GM23248 (cell line): ENCODE data around the gene PRMT1. TPM values are rescaled to one million over a fixed set of nuclear protein-coding genes. Genes with fewer than 3 reads are reported as not detected.

ENCODE experiments used
- DNase-seq: peaks from one replicate; pipeline ENCODE4 v3.0.0-alpha.2; 2015
- H2AFZ ChIP-seq: fragments of 200-600 bp; sonication (generic); 2 replicates; pipeline ENCODE4 v1.6.1; 2016; ENCODE audit warnings: antibody characterized with exemption
- H3F3A ChIP-seq: fragments of 200-600 bp; sonication (generic); 2 replicates; pipeline ENCODE4 v1.6.1; 2016; ENCODE audit warnings: mild to moderate bottlenecking, antibody characterized with exemption, mixed run types; ENCODE audit not compliant: insufficient read depth
- H3K27ac ChIP-seq: fragments of 200-600 bp; sonication (generic); 2 replicates; pipeline ENCODE4 v1.5.1; 2016; ENCODE audit warnings: mild to moderate bottlenecking
- H3K27me3 ChIP-seq: fragments of 200-600 bp; sonication (generic); replicated peaks from 2 replicates; pipeline ENCODE4 v1.6.1; 2016; ENCODE audit warnings: mild to moderate bottlenecking; ENCODE audit not compliant: insufficient read depth
- H3K36me3 ChIP-seq: fragments of 200-600 bp; sonication (generic); 2 replicates; pipeline ENCODE4 v1.6.1; 2016; ENCODE audit warnings: low read depth, mild to moderate bottlenecking
- H3K4me1 ChIP-seq: fragments of 200-600 bp; sonication (generic); 2 replicates; pipeline ENCODE4 v1.6.1; 2016; ENCODE audit warnings: mild to moderate bottlenecking; ENCODE audit not compliant: insufficient read depth
- H3K4me2 ChIP-seq: fragments of 200-600 bp; sonication (generic); one replicate; pipeline ENCODE4 v1.6.1; 2016; ENCODE audit warnings: mild to moderate bottlenecking; ENCODE audit not compliant: unreplicated experiment
- H3K4me3 ChIP-seq: fragments of 200-600 bp; sonication (generic); 2 replicates; pipeline ENCODE4 v1.5.1; 2016; ENCODE audit warnings: mild to moderate bottlenecking
- H3K79me2 ChIP-seq: fragments of 200-600 bp; sonication (generic); 2 replicates; pipeline ENCODE4 v1.6.1; 2016; ENCODE audit warnings: mild to moderate bottlenecking; ENCODE audit not compliant: insufficient read depth
- H3K9ac ChIP-seq: fragments of 200-600 bp; sonication (generic); 2 replicates; pipeline ENCODE4 v1.6.1; 2016; ENCODE audit warnings: mild to moderate bottlenecking
- H3K9me2 ChIP-seq: fragments of 200-600 bp; sonication (generic); 2 replicates; pipeline ENCODE4 v1.6.1; 2016; ENCODE audit warnings: mixed run types, mild to moderate bottlenecking, moderate library complexity; ENCODE audit not compliant: insufficient read depth
- H3K9me3 ChIP-seq: fragments of 200-600 bp; sonication (generic); one replicate; pipeline ENCODE4 v1.6.1; 2017; ENCODE audit warnings: low read depth
- H4K20me1 ChIP-seq: fragments of 200-600 bp; sonication (generic); 2 replicates; pipeline ENCODE4 v1.6.0; 2016; ENCODE audit not compliant: insufficient read depth
- EZH2 ChIP-seq: fragments of 200-600 bp; sonication (generic); IDR thresholded peaks from 2 replicates; pipeline ENCODE4 v1.6.1; 2018; ENCODE audit warnings: antibody characterized with exemption, mild to moderate bottlenecking; ENCODE audit not compliant: insufficient read depth, poor library complexity, severe bottlenecking
- EZH2phosphoT487 ChIP-seq: fragments of 200-600 bp; sonication (generic); IDR thresholded peaks from 2 replicates; pipeline ENCODE4 v1.6.1; 2018; ENCODE audit warnings: antibody characterized with exemption, moderate library complexity, mild to moderate bottlenecking, low read depth; ENCODE audit not compliant: insufficient read depth
- WGBS, 2 experiments: methylation state at CpG; one replicate each; pipeline ENCODE4 v1.1.6; 2015 to 2017; ENCODE audit warnings: low lambda C conversion rate in 2 of 2, low coverage in 1 of 2; ENCODE audit errors: missing lambda C conversion rate in 2 of 2; 5-methylcytosine and 5-hydroxymethylcytosine counted together
- in situ Hi-C: fragments of 300-500 bp; cut with MboI; formaldehyde crosslinking; loops from 2 replicates; pipeline ENCODE4 v1.15.0; 2020
- polyA plus RNA-seq: library from polyadenylated mRNA; unstranded; fragments of >200 nt; fragmentation: Nextera tagmentation; extraction: Ambion mirVana; gene quantifications from 2 replicates; pipeline ENCODE4 v1.2.1, GENCODE V29; 2016
- total RNA-seq: library from RNA; depleted of rRNA; stranded (reverse); fragments of >200 nt; shearing (Covaris generic); gene quantifications from 2 replicates; pipeline ENCODE4 v1.2.3, GENCODE V29; 2014

Gene PRMT1
- total and polyA plus RNA-seq, 2 experiments from 2014 or later, result 164 to 192 TPM

DNA sequence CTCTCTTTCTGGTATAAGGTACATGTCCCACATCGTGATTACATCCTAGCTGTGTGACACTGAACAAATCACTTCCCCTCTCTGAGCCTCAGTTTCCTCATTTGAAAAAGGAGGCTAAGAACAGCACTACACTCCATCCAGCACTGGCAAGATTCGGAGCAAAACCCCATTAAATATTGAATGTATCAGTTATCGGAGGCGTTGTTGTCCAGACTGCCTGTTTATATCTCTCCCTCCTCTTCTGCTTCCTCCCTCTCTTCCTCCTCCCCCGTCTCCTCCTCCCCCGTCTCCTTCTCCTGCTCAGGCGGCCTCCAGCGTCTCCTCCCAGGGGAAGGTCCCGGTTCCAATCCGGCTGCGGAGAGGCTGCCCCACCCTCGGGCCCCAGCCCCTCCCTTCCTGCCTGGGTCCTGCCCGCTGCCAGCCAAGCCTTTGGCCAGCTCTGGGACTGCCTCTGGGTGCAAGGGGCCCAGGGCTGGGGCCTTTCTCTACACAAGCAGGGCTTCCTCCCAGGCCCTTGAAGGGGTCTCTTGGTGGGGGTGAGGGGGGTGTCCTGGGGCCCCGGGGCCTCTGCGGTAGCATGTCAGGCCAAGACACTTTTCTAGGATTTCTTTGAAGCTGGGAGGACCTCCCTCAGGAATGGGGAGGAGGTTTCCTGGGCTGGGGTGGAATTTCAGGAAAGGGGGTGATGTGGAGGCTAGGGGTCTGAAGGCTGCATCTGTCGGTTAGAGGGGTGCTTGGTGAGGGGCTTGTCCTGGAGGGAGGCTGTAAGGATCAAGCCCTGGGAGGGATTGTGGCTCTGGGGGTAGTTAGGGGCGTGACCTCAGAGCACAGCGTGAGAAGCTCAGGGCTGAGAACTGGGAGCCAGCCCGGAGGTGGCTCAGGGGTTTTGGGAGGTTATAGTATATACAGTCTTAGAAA lies 39.0 kb upstream of the PRMT1 start:
- TF ChIP-seq EZH2 (no peak), EZH2phosphoT487 (no peak)
- H3K79me2 ChIP-seq, result peaks cover 34% of the 10 kb centered on the region
- H3K9me3 ChIP-seq, result no peaks in the 10 kb centered on the region
- H3K27me3 ChIP-seq, result no peaks in the 10 kb centered on the region
- in situ Hi-C loops, result no loop called here
- peaks cover 7% of the 10 kb centered on the region; the same call in 1 of the 2 replicates for H3K36me3 ChIP-seq
- no peaks in the 10 kb centered on the region for H4K20me1 ChIP-seq
- H3K9ac ChIP-seq, result peak overlapping the region; percentile 95
- peak overlapping the region; percentile 95 for H3K4me3 ChIP-seq
- H3K4me2 ChIP-seq, result peak overlapping the region; percentile 97
- peak; percentile 88 for DNase-seq
- peak overlapping the region; percentile 14; the same call in 1 of the 2 replicates for H2AFZ ChIP-seq
- peaks cover 5% of the 10 kb centered on the region for H3K4me1 ChIP-seq
- H3F3A ChIP-seq, result peaks cover 19% of the 10 kb centered on the region
- 3 to 4% methylated on average over 17 to 19 of the region's 19 CpGs for whole genome bisulfite sequencing, 2 experiments
- H3K9me2 ChIP-seq, result no peaks in the 10 kb centered on the region
- H3K27ac ChIP-seq, result peak overlapping the region; percentile 88

- Histone ChIP-seq H3K36me3 (peaks cover 7% of the 10 kb centered on the region; the same call in 1 of the 2 replicates), H3K9ac (peak overlapping the region; percentile 95), H3K4me3 (peak overlapping the region; percentile 95), H3K4me2 (peak overlapping the region; percentile 97), H2AFZ (no peak overlapping the region), H3K27me3 (no peaks in the 10 kb centered on the region), H3K4me1 (peaks cover 14% of the 10 kb centered on the region), H3K27ac (peak overlapping the region; percentile 88), H3K9me2 (no peaks in the 10 kb centered on the region), H4K20me1 (no peaks in the 10 kb centered on the region), H3K79me2 (peaks cover 49% of the 10 kb centered on the region), H3F3A (peaks cover 9% of the 10 kb centered on the region), H3K9me3 (no peaks in the 10 kb centered on the region)
- WGBS, 2 experiments, result 4 to 5% methylated on average over 13 to 22 of the region's 31 CpGs
- TF ChIP-seq EZH2phosphoT487, result no peak
- no peak for TF ChIP-seq EZH2
- peak; percentile 54 for DNase-seq
- in situ Hi-C loops, result no loop called here
Measured at GRCh38 chr19:49639401-49640112, 37.5 kb upstream of the PRMT1 start.

GRCh38 chr19:49640113-49640898 lies 36.8 kb upstream of the PRMT1 start, which contains the start of gene RRAS:
Gene RRAS (minus strand): TSS chr19:49640143. CDS start chr19:49640098, 45 bp downstream.
- peak; percentile 100 for DNase-seq
- H3K4me3 ChIP-seq, result peak within 1 kb of the TSS; percentile 95
- no peaks in the 10 kb centered on the region for H3K9me2 ChIP-seq
- H3K27me3 ChIP-seq, result no peaks in the 10 kb centered on the region
- H3K36me3 ChIP-seq, result peaks cover 2% of the 10 kb centered on the region; the same call in 1 of the 2 replicates
- H2AFZ ChIP-seq, result no peak within 1 kb of the TSS
- H3K9ac ChIP-seq, result peak within 1 kb of the TSS; percentile 99
- peaks cover 56% of the 10 kb centered on the region for H3K79me2 ChIP-seq
- in situ Hi-C loops, result no loop called here
- H4K20me1 ChIP-seq, result no peaks in the 10 kb centered on the region
- WGBS, 2 experiments, result 0 to 1% methylated on average over 42 to 51 of the region's 51 CpGs
- H3K4me2 ChIP-seq, result peak within 1 kb of the TSS; percentile 97
- TF ChIP-seq EZH2, result no peak
- no peak for TF ChIP-seq EZH2phosphoT487
- H3K4me1 ChIP-seq, result peaks cover 14% of the 10 kb centered on the region
- peaks cover 8% of the 10 kb centered on the region for H3F3A ChIP-seq
- peak within 1 kb of the TSS; percentile 100 for H3K27ac ChIP-seq
- no peaks in the 10 kb centered on the region for H3K9me3 ChIP-seq
